HEK293 (cell line): ENCODE measurements around the gene CBLN4.

Experiments used
- CTCF ChIA-PET: fragments of 350-600 bp; formaldehyde crosslinking; extraction: SDS; loops from one replicate; lab custom pipeline; 2021; ENCODE audit warnings: antibody characterized with exemption; lab: Yijun Ruan, JAX
- POLR2A ChIA-PET: fragments of 300-600 bp; formaldehyde crosslinking; extraction: SDS; loops from one replicate; lab custom pipeline; 2020; ENCODE audit warnings: antibody characterized with exemption, inconsistent platforms; lab: Yijun Ruan, JAX
- H3K27ac ChIP-seq: fragments of 200-500 bp; sonication (Bioruptor generic); 2 replicates; pipeline ENCODE4 v1.5.1; 2014; ENCODE audit warnings: low read depth, low read length, control low read depth, inconsistent platforms; ENCODE audit errors: extremely low read depth
- H3K36me3 ChIP-seq, 2 experiments: fragments of 200-500 bp in 1 of 2; sonication (Bioruptor generic) in 1 of 2; 1 replicate in 1 of 2; 2 replicates in 1 of 2; pipeline ENCODE4 v1.5.1; 2014 to 2017; ENCODE audit warnings: inconsistent platforms in 2 of 2, low read length in 2 of 2; ENCODE audit not compliant: control insufficient read depth in 2 of 2, insufficient read depth in 1 of 2
- H3K4me1 ChIP-seq: fragments of 200-500 bp; sonication (Bioruptor generic); 2 replicates; pipeline ENCODE4 v1.5.1; 2014; ENCODE audit warnings: mild to moderate bottlenecking, low read length, inconsistent platforms; ENCODE audit not compliant: control insufficient read depth, insufficient read depth
- H3K4me3 ChIP-seq: 2 replicates; pipeline ENCODE4 v1.5.1; 2011; ENCODE audit warnings: low read depth, mild to moderate bottlenecking, control low read depth, low read length, moderate library complexity
- H3K9me3 ChIP-seq: fragments of 200-500 bp; sonication (Bioruptor generic); 2 replicates; pipeline ENCODE4 v1.5.1; 2014; ENCODE audit warnings: low read depth, low read length, inconsistent platforms; ENCODE audit not compliant: control insufficient read depth, insufficient read depth
- BCL11A ChIP-seq: fragments of 450-650 bp; formaldehyde crosslinking; IDR thresholded peaks from 2 replicates; pipeline ENCODE4 v1.5.1; 2016; ENCODE audit warnings: low read depth, missing biosample characterization, missing genetic modification characterization
- GLIS2 ChIP-seq: fragments of 450-650 bp; formaldehyde crosslinking; IDR thresholded peaks from 2 replicates; pipeline ENCODE4 v1.5.1; 2016; ENCODE audit warnings: missing biosample characterization, missing genetic modification characterization
- PRDM2 ChIP-seq: fragments of 450-650 bp; formaldehyde crosslinking; IDR thresholded peaks from 2 replicates; pipeline ENCODE4 v1.5.1; 2016; ENCODE audit warnings: missing biosample characterization, missing genetic modification characterization, borderline replicate concordance
- ZBTB6 ChIP-seq: fragments of 450-650 bp; formaldehyde crosslinking; IDR thresholded peaks from 2 replicates; pipeline ENCODE4 v1.5.1; 2017; ENCODE audit warnings: missing biosample characterization, missing genetic modification characterization
- ZBTB8A ChIP-seq: fragments of 450-650 bp; formaldehyde crosslinking; IDR thresholded peaks from 2 replicates; pipeline ENCODE4 v1.5.1; 2016; ENCODE audit warnings: missing biosample characterization, missing genetic modification characterization
- ZFHX2 ChIP-seq: fragments of 450-650 bp; formaldehyde crosslinking; conservative IDR thresholded peaks from 2 replicates; pipeline ENCODE4 v1.5.1; 2016; ENCODE audit warnings: missing biosample characterization, missing genetic modification characterization
- ZNF214 ChIP-seq: fragments of 450-650 bp; formaldehyde crosslinking; IDR thresholded peaks from 2 replicates; pipeline ENCODE4 v1.5.1; 2017; ENCODE audit warnings: missing biosample characterization, mild to moderate bottlenecking, missing genetic modification characterization, borderline replicate concordance
- ZNF324 ChIP-seq: fragments of 450-650 bp; formaldehyde crosslinking; IDR thresholded peaks from 2 replicates; pipeline ENCODE4 v1.5.1; 2016; ENCODE audit warnings: missing biosample characterization, missing genetic modification characterization
- ZNF530 ChIP-seq: fragments of 450-650 bp; formaldehyde crosslinking; IDR thresholded peaks from 2 replicates; pipeline ENCODE4 v1.5.1; 2016; ENCODE audit warnings: low read depth, missing biosample characterization, missing genetic modification characterization
- ZNF558 ChIP-seq: fragments of 450-650 bp; formaldehyde crosslinking; IDR thresholded peaks from 2 replicates; pipeline ENCODE4 v1.5.1; 2016; ENCODE audit warnings: missing biosample characterization, missing genetic modification characterization
- ZNF707 ChIP-seq: fragments of 450-650 bp; formaldehyde crosslinking; IDR thresholded peaks from 2 replicates; pipeline ENCODE4 v1.5.1; 2016; ENCODE audit warnings: missing biosample characterization, missing genetic modification characterization

Gene CBLN4

GRCh38 chr20:56014998-56015397 is 9.7 kb upstream of the CBLN4 start:
- H3K4me1 ChIP-seq = no peaks in the 10 kb centered on the region
- H3K27ac ChIP-seq = no peak overlapping the region
- no peak overlapping the region for H3K4me3 ChIP-seq
- H3K9me3 ChIP-seq = no peaks in the 10 kb centered on the region
- POLR2A ChIA-PET = no interaction called here
- H3K36me3 ChIP-seq = no peaks in the 10 kb centered on the region
- CTCF ChIA-PET = interaction anchor here (0.7 kb wide), 1 partner anchor 67 kb away, joined by 4 read pairs; no protein-coding TSS in a partner anchor
- no peak for TF ChIP-seq ZNF530 (tag by site-specific recombination)
- no peak for TF ChIP-seq ZNF324
- TF ChIP-seq PRDM2 (tag by site-specific recombination) = no peak
- TF ChIP-seq ZFHX2 (tag by site-specific recombination) = no peak
- no peak for TF ChIP-seq ZNF707 (tag by site-specific recombination)

- Histone ChIP-seq H3K4me1 (no peaks in the 10 kb centered on the region), H3K9me3 (no peaks in the 10 kb centered on the region), H3K4me3 (no peak overlapping the region), H3K36me3 (no peaks in the 10 kb centered on the region), H3K27ac (no peak overlapping the region)
- CTCF ChIA-PET = no interaction called here
- no peak for TF ChIP-seq BCL11A
- TF ChIP-seq ZNF214 (tag by site-specific recombination) = no peak
- TF ChIP-seq ZNF558 (tag by site-specific recombination) = no peak
- TF ChIP-seq GLIS2 (tag by site-specific recombination) = no peak
- no peak for TF ChIP-seq ZBTB8A (tag by site-specific recombination)
- TF ChIP-seq ZBTB6 = no peak
- no peak for TF ChIP-seq PRDM2 (tag by site-specific recombination)
- POLR2A ChIA-PET = no interaction called here
These were observed 8.8 kb upstream of the CBLN4 start for GRCh38 chr20:56014151-56014550.
